Glutamatergic neuron (in vitro differentiated cells): ENCODE measurements around the gene AVP. TPM values are rescaled to one million over a fixed set of nuclear protein-coding genes. Genes with fewer than 3 reads are reported as not detected.
A peak's percentile ranks its signal among the peaks of the same experiment; 100 is the strongest.

Source experiments
- DNase-seq: peaks from one replicate; pipeline ENCODE4 v3.0.0; 2022
- H3K27ac Mint-ChIP-seq: one replicate; pipeline ENCODE4 v1.8.0; 2020; ENCODE audit warnings: mild to moderate bottlenecking, mixed read lengths, inconsistent platforms; ENCODE audit not compliant: unreplicated experiment
- H3K27me3 Mint-ChIP-seq: one replicate; pipeline ENCODE4 v1.8.0; 2020; ENCODE audit warnings: mild to moderate bottlenecking, moderate library complexity, mixed read lengths, inconsistent platforms; ENCODE audit not compliant: unreplicated experiment
- H3K36me3 Mint-ChIP-seq: one replicate; pipeline ENCODE4 v1.8.0; 2020; ENCODE audit warnings: mild to moderate bottlenecking, mixed read lengths, inconsistent platforms; ENCODE audit not compliant: unreplicated experiment
- H3K4me1 Mint-ChIP-seq: one replicate; pipeline ENCODE4 v1.8.0; 2020; ENCODE audit warnings: mild to moderate bottlenecking, low read depth, mixed read lengths, inconsistent platforms; ENCODE audit not compliant: unreplicated experiment
- H3K4me3 Mint-ChIP-seq: one replicate; pipeline ENCODE4 v1.8.0; 2020; ENCODE audit warnings: mild to moderate bottlenecking, mixed read lengths, inconsistent platforms; ENCODE audit not compliant: unreplicated experiment
- H3K9me3 Mint-ChIP-seq: one replicate; pipeline ENCODE4 v1.8.0; 2020; ENCODE audit warnings: mild to moderate bottlenecking, moderate library complexity, mixed read lengths, inconsistent platforms; ENCODE audit not compliant: unreplicated experiment
- total RNA-seq: library from RNA; stranded (reverse); fragmentation: NEBNext Ultra II Directional; extraction: Animal tissue kit (Norgen Biotek cat#: 25700); gene quantifications from one replicate; pipeline ENCODE4 v1.2.1, GENCODE V29; 2021; ENCODE audit not compliant: unreplicated experiment
- TF ChIP-seq, protein P1 (sequence below): fragments of 200-600 bp; sonication (generic); IDR thresholded peaks from one replicate; pipeline ENCODE4 v1.5.0; 2021; ENCODE audit not compliant: partially characterized antibody, unreplicated experiment

Gene AVP
- total RNA-seq, 1 donor from 2014 or later: not detected

DNA sequence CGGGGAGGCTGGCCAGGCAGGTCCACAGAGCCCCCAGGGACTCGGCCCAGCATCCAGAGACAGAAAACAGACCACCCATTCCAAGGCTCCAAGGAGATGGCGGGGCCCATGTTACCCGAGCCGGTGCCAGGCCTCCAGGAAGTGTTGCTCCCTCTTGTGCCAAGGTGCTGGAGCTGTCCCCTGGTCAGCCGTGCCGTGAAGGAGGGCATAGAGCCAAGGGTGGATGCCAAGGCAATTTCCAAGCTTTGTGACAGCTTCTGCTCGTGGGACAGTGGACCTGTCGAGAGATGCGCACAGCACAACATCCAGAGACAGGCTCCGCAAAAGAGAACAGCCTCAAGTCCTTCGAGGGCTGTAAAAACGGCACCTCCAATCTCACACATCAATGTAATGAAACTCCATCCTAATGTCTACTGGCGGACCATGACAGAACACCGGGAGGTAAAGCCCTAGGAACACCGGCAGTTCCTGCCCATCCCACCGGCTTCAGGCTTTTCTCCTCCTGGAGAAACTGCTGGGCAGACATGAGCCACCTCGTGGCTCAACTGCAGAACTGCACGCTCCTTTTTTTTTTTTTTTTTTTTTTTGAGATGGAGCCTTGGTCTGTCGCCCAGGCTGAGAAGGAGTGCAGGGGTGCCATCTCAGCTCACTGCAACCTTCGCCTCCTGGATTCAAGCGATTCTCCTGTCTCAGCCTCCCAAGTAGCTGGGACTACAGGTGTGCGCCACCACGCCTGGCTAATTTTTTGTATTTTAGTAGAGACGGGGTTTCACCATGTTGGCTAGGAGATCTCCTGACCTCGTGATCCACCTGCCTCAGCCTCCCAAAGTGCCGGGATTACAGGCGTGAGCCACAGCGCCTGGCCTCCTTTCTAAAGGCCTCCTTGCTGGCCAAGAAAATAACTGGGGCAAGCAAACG is 30.9 kb upstream of the AVP start:
- peaks cover 6% of the 10 kb centered on the region for H3K27me3 Mint-ChIP-seq
- H3K27ac Mint-ChIP-seq: no peak overlapping the region
- TF ChIP-seq, protein P1, sequence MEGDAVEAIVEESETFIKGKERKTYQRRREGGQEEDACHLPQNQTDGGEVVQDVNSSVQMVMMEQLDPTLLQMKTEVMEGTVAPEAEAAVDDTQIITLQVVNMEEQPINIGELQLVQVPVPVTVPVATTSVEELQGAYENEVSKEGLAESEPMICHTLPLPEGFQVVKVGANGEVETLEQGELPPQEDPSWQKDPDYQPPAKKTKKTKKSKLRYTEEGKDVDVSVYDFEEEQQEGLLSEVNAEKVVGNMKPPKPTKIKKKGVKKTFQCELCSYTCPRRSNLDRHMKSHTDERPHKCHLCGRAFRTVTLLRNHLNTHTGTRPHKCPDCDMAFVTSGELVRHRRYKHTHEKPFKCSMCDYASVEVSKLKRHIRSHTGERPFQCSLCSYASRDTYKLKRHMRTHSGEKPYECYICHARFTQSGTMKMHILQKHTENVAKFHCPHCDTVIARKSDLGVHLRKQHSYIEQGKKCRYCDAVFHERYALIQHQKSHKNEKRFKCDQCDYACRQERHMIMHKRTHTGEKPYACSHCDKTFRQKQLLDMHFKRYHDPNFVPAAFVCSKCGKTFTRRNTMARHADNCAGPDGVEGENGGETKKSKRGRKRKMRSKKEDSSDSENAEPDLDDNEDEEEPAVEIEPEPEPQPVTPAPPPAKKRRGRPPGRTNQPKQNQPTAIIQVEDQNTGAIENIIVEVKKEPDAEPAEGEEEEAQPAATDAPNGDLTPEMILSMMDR: peak; percentile 96
- peak; percentile 52 for DNase-seq
- H3K4me1 Mint-ChIP-seq: peaks cover 10% of the 10 kb centered on the region
- peaks cover 2% of the 10 kb centered on the region for H3K9me3 Mint-ChIP-seq
- H3K4me3 Mint-ChIP-seq: no peak overlapping the region
- H3K36me3 Mint-ChIP-seq: no peaks in the 10 kb centered on the region

DNA sequence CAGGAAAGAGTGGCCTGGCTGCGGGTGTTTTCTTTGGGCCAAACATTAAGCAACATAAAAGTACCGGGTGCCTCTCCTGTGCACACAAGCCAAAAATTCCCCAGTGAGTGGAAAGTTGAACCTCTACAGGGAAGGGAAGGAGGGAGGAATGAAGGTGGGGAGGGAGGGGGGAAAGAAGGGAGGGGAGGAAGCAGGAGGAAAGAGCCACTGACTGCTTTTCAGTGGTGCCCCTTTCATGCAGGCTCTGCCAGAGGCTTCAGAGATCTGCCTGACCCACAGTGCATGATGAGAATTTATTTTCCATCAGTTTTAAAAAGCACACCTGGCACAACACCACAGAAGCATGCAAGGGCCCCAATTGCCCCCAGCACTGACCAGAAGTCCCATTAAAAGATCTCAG is 27.5 kb upstream of the AVP start:
- TF ChIP-seq, protein P1: no peak
- H3K27ac Mint-ChIP-seq: no peak overlapping the region
- peaks cover 2% of the 10 kb centered on the region for H3K9me3 Mint-ChIP-seq
- peaks cover 6% of the 10 kb centered on the region for H3K27me3 Mint-ChIP-seq
- no peak overlapping the region for H3K4me3 Mint-ChIP-seq
- DNase-seq: no peak
- H3K4me1 Mint-ChIP-seq: peaks cover 12% of the 10 kb centered on the region
- no peaks in the 10 kb centered on the region for H3K36me3 Mint-ChIP-seq

DNA sequence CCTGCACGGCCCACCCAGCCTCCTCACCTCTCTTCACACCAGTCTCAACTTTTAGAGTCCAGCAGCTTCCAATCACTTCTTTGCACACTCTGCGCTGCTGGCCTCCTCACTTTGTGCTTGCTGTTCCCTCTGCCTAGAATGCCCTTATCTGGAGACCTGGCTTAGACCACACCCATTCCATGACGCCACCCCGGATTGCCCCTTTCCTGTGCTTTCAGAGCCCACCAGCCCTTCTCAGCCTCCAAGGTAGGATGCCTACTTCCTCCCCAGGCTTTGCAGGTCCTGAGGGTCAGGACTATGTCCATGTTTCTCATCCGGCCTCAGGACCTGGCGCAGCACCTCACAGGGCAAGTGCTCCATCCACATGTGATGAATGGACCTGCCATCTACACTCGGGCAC is 27.0 kb upstream of the AVP start:
- no peak for DNase-seq
- H3K27me3 Mint-ChIP-seq: peaks cover 6% of the 10 kb centered on the region
- no peak overlapping the region for H3K27ac Mint-ChIP-seq
- no peaks in the 10 kb centered on the region for H3K36me3 Mint-ChIP-seq
- H3K9me3 Mint-ChIP-seq: peaks cover 2% of the 10 kb centered on the region
- peaks cover 13% of the 10 kb centered on the region for H3K4me1 Mint-ChIP-seq
- no peak overlapping the region for H3K4me3 Mint-ChIP-seq
- TF ChIP-seq, protein P1: no peak

DNA sequence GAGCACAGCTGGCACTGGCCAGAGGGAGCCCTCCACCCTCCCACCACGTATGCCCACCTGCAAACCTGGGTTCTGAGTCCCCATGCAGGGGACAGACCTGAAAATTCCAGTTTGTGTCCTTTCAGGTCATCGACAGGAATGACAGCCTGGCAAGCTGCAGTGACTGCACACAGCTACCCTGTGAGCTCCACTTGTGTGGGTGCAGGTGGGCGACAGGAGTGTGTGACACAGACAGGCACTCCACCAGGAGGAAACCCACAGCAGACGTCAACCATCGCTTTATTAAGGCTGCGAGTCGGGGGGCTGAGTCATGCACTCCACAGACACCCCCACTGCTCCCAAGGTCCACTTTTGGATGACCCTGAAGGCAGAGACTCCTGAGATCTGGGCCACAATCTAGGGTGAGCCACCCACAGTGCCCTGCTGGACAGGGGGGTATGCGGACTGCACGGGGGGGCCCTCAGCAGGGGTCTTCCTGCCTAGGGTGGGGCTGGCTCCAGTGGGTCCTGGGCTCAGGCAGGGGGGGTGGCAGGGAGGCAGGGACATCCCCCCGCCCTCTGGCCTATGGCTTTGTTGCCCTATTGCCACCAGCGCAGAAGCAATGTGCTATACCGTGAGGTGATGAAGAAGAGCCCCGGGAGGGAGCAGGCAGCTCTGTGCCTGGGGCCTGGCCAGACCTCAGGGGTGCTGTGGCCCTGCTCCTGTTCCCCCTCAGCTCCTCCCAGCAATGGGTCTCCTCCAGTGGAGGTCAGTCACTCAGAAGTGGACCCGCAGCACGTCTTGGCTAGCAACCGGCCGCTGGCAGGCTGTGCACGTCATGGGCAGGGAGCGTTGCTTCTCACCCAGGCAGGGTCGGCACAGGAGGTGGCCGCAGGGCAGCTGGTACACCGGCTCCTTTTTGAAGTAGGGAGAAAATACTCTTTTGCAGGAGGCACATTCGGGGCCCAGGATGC is 25.1 kb upstream of the AVP start:
- peaks cover 6% of the 10 kb centered on the region for H3K27me3 Mint-ChIP-seq
- H3K4me3 Mint-ChIP-seq: no peak overlapping the region
- H3K36me3 Mint-ChIP-seq: no peaks in the 10 kb centered on the region
- DNase-seq: no peak
- H3K9me3 Mint-ChIP-seq: peaks cover 2% of the 10 kb centered on the region
- TF ChIP-seq, protein P1: no peak
- peaks cover 9% of the 10 kb centered on the region for H3K4me1 Mint-ChIP-seq
- no peak overlapping the region for H3K27ac Mint-ChIP-seq
